A204.1 (cell line): Measurements from ENCODE around the gene EXOSC1.
A peak's percentile ranks its signal among the peaks of the same experiment; 100 is the strongest.
"Not testable (repeated sequence)": the region's sequence is repeated elsewhere in the genome, so short reads cannot be mapped to it uniquely, and the experiment has no call there.

Experiments
- FAIRE-seq: peaks from 2 replicates; lab custom pipeline; 2012; peaks lifted over from hg19 to GRCh38; lab: Jason Lieb, UNC

The EXOSC1 gene

GRCh38 chr10:97407211-97407951, 38.4 kb downstream of the EXOSC1 start:
- FAIRE-seq: peak; percentile 84

GRCh38 chr10:97406483-97406882, 39.3 kb downstream of the EXOSC1 start:
- not testable (repeated sequence) for FAIRE-seq

GRCh38 chr10:97406064-97406463, 39.7 kb downstream of the EXOSC1 start:
- no peak for FAIRE-seq

GRCh38 chr10:97404044-97404443, 41.8 kb downstream of the EXOSC1 start:
- FAIRE-seq: no peak

GRCh38 chr10:97401455-97401919, 44.3 kb downstream of the EXOSC1 start:
- FAIRE-seq: no peak

- peak; percentile 98 for FAIRE-seq
Observed at GRCh38 chr10:97400665-97401454, 44.9 kb downstream of the EXOSC1 start, which contains the start of gene RRP12. Gene RRP12 (minus strand): TSS chr10:97401340. CDS start chr10:97401231, 109 bp downstream.

- no peak for FAIRE-seq
Observed at GRCh38 chr10:97399843-97400545, 45.8 kb downstream of the EXOSC1 start.

GRCh38 chr10:97396056-97396455, 49.8 kb downstream of the EXOSC1 start:
- FAIRE-seq: no peak

GRCh38 chr10:97393034-97393573, 52.7 kb downstream of the EXOSC1 start:
- FAIRE-seq: no peak

GRCh38 chr10:97390091-97390490, 55.7 kb downstream of the EXOSC1 start:
- no peak for FAIRE-seq

- FAIRE-seq: no peak
Observed at GRCh38 chr10:97388152-97388551, 57.7 kb downstream of the EXOSC1 start.
